ENCODE data around the gene ARFIP2.

The ARFIP2 gene

GRCh38 chr11:6480299-6480914, 724 bp downstream of the ARFIP2 start:
- peak; percentile 23 for DNase-seq

- no peak for DNase-seq
These were observed 4.6 kb downstream of the ARFIP2 start for GRCh38 chr11:6476571-6476970.

GRCh38 chr11:6475936-6476335, 5.2 kb downstream of the ARFIP2 start:
- peak; percentile 30 for DNase-seq

- peak; percentile 21 for DNase-seq
These were observed 6.2 kb downstream of the ARFIP2 start for GRCh38 chr11:6474806-6475500.

GRCh38 chr11:6474413-6474792, 6.7 kb downstream of the ARFIP2 start:
- no peak for DNase-seq

GRCh38 chr11:6473451-6474412, 7.4 kb downstream of the ARFIP2 start, which contains the start of gene TRIM3:
TSS of gene TRIM3 (minus strand) at chr11:6473941. CDS start at chr11:6465695, 8,246 bp downstream.
- DNase-seq: peak; percentile 83

- DNase-seq: no peak
These were observed 8.2 kb downstream of the ARFIP2 start for GRCh38 chr11:6472934-6473333.

- DNase-seq: no peak
These were observed 11.5 kb downstream of the ARFIP2 start for GRCh38 chr11:6469599-6469998.

GRCh38 chr11:6468712-6469495, 12.2 kb downstream of the ARFIP2 start:
- DNase-seq: peak; percentile 85

- no peak for DNase-seq
These were observed 22.1 kb downstream of the ARFIP2 start for GRCh38 chr11:6459099-6459450.

GRCh38 chr11:6458352-6459098, 22.6 kb downstream of the ARFIP2 start:
- DNase-seq: no peak

- DNase-seq: no peak
These were observed 23.4 kb downstream of the ARFIP2 start for GRCh38 chr11:6457581-6458320.

- DNase-seq: no peak
These were observed 24.6 kb downstream of the ARFIP2 start for GRCh38 chr11:6456361-6457073.

GRCh38 chr11:6455070-6455469, 26.1 kb downstream of the ARFIP2 start:
- DNase-seq: no peak

- DNase-seq: no peak
These were observed 28.0 kb downstream of the ARFIP2 start for GRCh38 chr11:6453152-6453551.

- DNase-seq: no peak
These were observed 28.9 kb downstream of the ARFIP2 start for GRCh38 chr11:6452219-6452618.

- DNase-seq: no peak
These were observed 32.6 kb downstream of the ARFIP2 start for GRCh38 chr11:6448574-6448973.

GRCh38 chr11:6443269-6444003, 37.7 kb downstream of the ARFIP2 start:
- DNase-seq: peak; percentile 76

- DNase-seq: no peak
These were observed 38.7 kb downstream of the ARFIP2 start for GRCh38 chr11:6442441-6442840.

- no peak for DNase-seq
These were observed 40.2 kb downstream of the ARFIP2 start, which contains the start of gene HPX for GRCh38 chr11:6440906-6441358. TSS of gene HPX (minus strand) at chr11:6440987. CDS start at chr11:6440963, 24 bp downstream.
